GM08714 (cell line): ENCODE results near the gene SSUH2.

Source experiments
- H3K4me3 ChIP-seq: fragments of 200-500 bp; sonication (Bioruptor generic); 2 replicates; pipeline ENCODE4 v1.5.1; 2014; ENCODE audit warnings: mild to moderate bottlenecking, low read length, inconsistent platforms
- ZNF274 ChIP-seq: IDR thresholded peaks from 2 replicates; pipeline ENCODE4 v1.6.1; 2012; ENCODE audit warnings: mild to moderate bottlenecking, low read depth, low read length

SSUH2 gene

GRCh38 chr3:8652324-8652987 is 7.9 kb upstream of the SSUH2 start:
- no peak for TF ChIP-seq ZNF274

GRCh38 chr3:8651418-8652323 is 7.1 kb upstream of the SSUH2 start:
- H3K4me3 ChIP-seq: no peak overlapping the region
- no peak for TF ChIP-seq ZNF274

More at GRCh38 chr3:8652324-8652987, 7.9 kb upstream of the SSUH2 start:
- no peak overlapping the region for H3K4me3 ChIP-seq

- no peak overlapping the region for H3K4me3 ChIP-seq
- no peak for TF ChIP-seq ZNF274
Observed at GRCh38 chr3:8650583-8651416, 6.2 kb upstream of the SSUH2 start.

- no peak for TF ChIP-seq ZNF274
- no peak overlapping the region for H3K4me3 ChIP-seq
Observed at GRCh38 chr3:8649757-8650156, 5.2 kb upstream of the SSUH2 start.

- TF ChIP-seq ZNF274: no peak
- H3K4me3 ChIP-seq: no peak overlapping the region
Observed at GRCh38 chr3:8648909-8649741, 4.5 kb upstream of the SSUH2 start.

- TF ChIP-seq ZNF274: no peak
Observed at GRCh38 chr3:8647137-8647985, 2.8 kb upstream of the SSUH2 start.

GRCh38 chr3:8646313-8646938 is 1.8 kb upstream of the SSUH2 start:
- no peak overlapping the region for H3K4me3 ChIP-seq
- no peak for TF ChIP-seq ZNF274

More at GRCh38 chr3:8647137-8647985, 2.8 kb upstream of the SSUH2 start:
- H3K4me3 ChIP-seq: no peak overlapping the region

- no peak overlapping the region for H3K4me3 ChIP-seq
- TF ChIP-seq ZNF274: no peak
Observed at GRCh38 chr3:8645712-8646111, 1.1 kb upstream of the SSUH2 start.

- TF ChIP-seq ZNF274: no peak
- H3K4me3 ChIP-seq: no peak overlapping the region
Observed at GRCh38 chr3:8643693-8644365, 769 bp downstream of the SSUH2 start.

GRCh38 chr3:8642001-8642400 is 2.6 kb downstream of the SSUH2 start:
- no peak overlapping the region for H3K4me3 ChIP-seq
- TF ChIP-seq ZNF274: no peak

GRCh38 chr3:8641472-8641871 is 3.1 kb downstream of the SSUH2 start:
- H3K4me3 ChIP-seq: no peak overlapping the region
- no peak for TF ChIP-seq ZNF274

GRCh38 chr3:8640223-8640622 is 4.4 kb downstream of the SSUH2 start:
- no peak for TF ChIP-seq ZNF274
- no peak overlapping the region for H3K4me3 ChIP-seq

GRCh38 chr3:8639659-8640000 is 5.0 kb downstream of the SSUH2 start:
- TF ChIP-seq ZNF274: no peak
- no peak overlapping the region for H3K4me3 ChIP-seq
